DND-41 (cell line): ENCODE data around the gene GIPC3.

Experiments
- CTCF ChIP-seq: IDR thresholded peaks from 2 replicates; pipeline ENCODE4 v1.5.1; 2012; ENCODE audit warnings: borderline replicate concordance, low read length, moderate library complexity, mild to moderate bottlenecking; ENCODE audit not compliant: poor library complexity, severe bottlenecking; ENCODE audit errors: extremely low read depth
- EZH2 ChIP-seq: IDR thresholded peaks from 3 replicates; pipeline ENCODE4 v1.6.1; 2012; ENCODE audit warnings: borderline replicate concordance, low read depth, mild to moderate bottlenecking, moderate library complexity, low read length, inconsistent platforms; ENCODE audit not compliant: severe bottlenecking

GRCh38 chr19:3610745-3611717 lies 25.8 kb downstream of the GIPC3 start:
- TF ChIP-seq CTCF (no peak), EZH2 (no peak)
